RKO (cell line): ENCODE data around the gene AAGAB.

Experiments
- DNase-seq: peaks from one replicate; pipeline ENCODE4 v3.0.0-alpha.2; 2016; ENCODE audit warnings: low spot score

The AAGAB gene

GRCh38 chr15:67187351-67187854 is 67.1 kb downstream of the AAGAB start:
- DNase-seq = no peak

DNA sequence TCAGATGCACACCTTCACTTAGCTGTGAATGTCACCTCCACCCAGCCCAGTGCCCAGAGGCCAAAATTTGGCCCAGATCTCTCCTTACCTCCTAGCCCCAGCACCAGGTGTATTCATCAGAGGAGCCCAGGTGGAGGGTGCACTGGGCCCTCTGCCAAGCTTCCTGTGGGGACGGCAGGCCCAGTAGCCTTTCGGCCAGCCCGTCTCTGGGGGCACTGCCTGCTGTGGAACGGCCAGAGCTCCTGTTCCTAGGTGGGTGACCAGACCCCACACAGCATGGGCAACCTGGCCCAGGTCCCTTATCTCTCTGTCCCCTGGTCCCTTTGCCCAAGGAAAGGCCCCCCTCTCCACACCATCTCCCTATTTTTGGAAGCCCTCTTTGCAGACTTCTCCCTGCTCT is 67.8 kb downstream of the AAGAB start:
- no peak for DNase-seq

- DNase-seq = no peak
Observed at GRCh38 chr15:67186226-67186649, 68.2 kb downstream of the AAGAB start.

- no peak for DNase-seq
Observed at GRCh38 chr15:67185621-67186225, 68.7 kb downstream of the AAGAB start.

DNA sequence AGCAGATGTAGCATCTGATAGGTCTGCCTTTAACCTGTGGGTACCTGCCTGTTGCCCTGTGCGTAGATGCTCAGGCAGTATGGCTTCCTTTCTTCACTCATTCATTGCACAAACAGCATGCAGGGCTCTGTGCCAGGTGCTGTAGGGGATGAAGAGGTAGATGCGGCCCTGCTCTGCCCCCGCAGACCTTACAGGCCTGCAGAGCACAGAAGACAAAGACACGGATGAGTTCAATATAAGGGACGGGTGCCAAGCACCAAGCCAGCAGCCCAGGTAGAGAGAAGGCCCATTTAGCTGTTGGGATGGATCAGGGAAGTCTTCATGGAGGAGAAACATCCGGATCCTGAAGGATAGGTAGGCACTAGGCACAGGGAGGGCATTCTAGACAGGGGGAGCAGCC is 69.4 kb downstream of the AAGAB start:
- DNase-seq = no peak

GRCh38 chr15:67184208-67184925 is 70.1 kb downstream of the AAGAB start:
- DNase-seq = no peak

DNA sequence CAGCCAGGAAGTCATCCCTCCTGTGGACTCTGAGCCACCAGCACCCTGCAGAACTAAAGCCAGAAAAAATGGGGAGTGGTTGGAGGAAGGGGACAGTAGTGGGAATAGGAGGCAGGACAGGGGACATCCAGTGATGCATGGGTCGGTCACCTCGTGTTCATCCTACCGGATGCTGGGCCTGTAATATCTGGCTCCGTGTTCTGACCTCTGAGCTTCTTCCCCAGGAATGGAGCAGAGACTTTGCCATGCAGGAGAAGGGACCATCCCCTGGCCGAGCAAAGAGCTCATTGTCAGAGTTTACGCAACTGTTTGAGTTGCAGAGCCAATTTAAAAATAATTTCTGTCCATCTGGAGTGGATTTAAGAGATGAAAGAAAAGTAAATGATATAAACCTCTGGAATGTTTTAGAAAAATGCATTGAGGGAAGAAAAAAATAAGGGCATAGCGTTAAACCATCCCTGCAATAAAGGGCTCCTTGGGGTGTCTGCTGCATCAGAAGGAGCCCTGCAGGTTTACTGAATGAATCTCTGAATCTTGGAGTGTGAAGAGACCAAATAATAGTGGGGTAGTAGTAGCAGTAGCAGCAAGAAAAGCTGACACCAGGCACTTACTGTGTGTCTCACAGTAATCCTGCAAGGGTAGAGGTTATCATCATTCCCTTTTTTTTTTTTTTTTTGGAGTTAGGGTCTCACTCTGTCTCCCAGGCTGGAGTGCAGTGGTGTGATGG is 70.9 kb downstream of the AAGAB start:
- no peak for DNase-seq

DNA sequence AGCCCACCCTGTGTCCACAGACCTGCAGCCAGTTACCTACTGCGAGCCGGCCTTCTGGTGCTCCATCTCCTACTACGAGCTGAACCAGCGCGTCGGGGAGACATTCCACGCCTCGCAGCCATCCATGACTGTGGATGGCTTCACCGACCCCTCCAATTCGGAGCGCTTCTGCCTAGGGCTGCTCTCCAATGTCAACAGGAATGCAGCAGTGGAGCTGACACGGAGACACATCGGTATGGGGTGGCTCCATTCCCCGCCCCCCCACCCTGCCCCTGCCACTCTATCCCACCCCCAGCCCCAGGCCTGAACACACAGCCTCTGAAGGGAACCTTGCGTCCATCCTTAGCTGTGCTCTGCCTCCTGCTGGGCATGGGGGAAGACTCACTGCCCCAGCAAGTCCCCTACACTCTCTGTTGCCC is 73.2 kb downstream of the AAGAB start:
- no peak for DNase-seq

GRCh38 chr15:67180514-67181191 is 73.8 kb downstream of the AAGAB start:
- no peak for DNase-seq

- no peak for DNase-seq
Observed at GRCh38 chr15:67180035-67180434, 74.4 kb downstream of the AAGAB start.

GRCh38 chr15:67179411-67179995 is 75.0 kb downstream of the AAGAB start:
- DNase-seq = no peak

DNA sequence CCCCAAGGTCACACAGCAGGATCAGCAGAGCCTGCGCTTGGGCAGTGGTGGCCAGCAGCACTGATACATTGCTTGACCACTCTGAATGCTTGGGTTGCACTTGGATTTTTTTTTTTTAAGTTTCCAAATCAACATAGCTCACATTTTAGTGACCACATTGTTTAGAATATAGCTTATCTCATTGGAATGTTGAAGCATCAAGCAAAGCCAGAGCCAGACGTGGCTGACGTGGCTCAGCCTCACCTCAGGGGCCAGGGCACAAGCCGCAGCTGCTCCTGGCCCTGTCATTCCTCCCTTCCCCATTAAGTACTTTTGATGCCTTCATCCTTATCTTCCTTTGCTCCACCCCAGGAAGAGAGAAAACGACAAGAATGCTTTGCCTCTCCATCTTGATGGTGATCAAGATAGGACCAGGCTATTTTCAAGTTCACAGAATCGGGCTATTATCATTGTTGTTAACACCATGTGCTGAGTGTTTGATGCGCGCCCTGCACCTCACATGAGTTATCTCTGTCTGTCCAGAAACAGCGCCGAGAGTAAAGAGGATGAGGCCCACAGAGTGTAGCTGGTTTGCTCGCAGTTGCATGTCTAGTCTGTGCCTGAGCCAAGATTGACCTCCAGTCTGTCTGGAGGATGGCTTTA is 75.8 kb downstream of the AAGAB start:
- peak; percentile 66 for DNase-seq

GRCh38 chr15:67177752-67178151 is 76.7 kb downstream of the AAGAB start:
- no peak for DNase-seq

DNA sequence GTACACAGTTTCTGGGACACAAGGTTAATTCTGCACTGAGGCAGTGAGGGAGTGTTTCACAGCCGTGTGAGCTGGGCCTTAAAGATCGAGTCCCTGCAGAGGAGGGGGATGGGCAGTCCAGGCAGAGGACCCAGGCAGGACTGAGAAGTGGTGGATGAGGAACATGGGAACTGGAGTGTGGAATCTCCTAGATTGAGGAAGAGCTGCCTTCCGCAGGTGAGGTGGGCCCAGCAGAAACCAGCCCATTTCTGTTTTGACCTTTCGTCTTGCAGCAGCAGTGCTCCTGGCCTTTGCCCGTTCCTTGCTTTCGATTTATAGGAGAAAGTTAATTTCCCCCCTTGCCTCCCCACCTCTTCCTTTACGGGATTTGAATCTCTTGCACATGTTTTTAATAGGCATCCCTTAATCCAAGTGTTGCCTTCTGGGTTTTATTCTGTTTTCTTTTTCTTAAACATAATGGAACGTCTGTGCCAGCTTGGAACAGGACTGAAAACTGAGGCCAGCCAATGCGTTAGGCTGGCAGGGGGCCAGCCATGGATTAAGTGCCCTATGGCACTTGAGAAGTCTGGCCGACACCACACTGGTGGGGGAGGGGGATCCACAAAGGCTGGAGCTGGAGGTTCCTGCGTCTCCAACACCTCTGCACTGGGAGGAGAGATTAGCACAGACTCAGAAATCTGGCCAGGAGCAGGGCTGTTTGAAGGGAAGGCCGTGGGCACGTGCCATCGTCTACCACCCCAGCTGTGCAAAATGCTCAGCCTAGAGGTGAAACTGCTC is 78.1 kb downstream of the AAGAB start:
- no peak for DNase-seq

- DNase-seq = no peak
Observed at GRCh38 chr15:67175643-67176071, 78.8 kb downstream of the AAGAB start.

DNA sequence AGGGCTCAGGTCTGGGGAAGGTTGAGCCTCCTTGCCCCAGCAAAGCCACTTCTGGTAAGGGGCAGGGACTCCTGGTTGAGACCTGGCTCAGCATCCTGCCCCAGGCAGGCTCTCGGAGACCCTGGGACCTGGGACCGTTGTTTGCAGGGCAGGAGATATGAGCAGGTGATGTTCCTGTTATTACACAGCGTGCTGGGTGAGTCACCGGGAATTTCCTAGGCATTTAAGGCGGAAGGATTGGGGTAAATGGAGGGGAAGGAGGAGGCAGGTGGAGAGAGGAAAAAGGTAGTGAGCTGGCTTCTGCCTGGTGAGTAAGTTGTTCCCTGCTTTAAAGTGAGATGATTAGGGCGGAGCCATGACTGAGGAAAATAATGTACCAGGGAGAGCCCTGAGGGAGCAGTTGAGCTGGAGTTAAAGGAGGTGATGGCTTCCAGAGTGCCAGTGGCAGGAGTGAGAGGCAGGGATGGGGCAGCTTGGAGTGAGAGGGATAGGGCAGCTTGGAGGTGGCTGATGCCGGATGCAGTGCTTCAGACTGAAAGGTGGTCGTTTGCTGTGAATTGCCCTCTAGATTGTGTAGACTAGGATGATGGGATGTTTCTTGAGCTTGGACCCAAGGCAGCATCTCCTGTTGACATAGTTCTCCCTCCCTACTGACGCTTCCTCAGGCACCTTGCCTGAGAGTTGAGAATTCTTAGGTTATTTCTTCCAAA is 79.4 kb downstream of the AAGAB start:
- no peak for DNase-seq

DNA sequence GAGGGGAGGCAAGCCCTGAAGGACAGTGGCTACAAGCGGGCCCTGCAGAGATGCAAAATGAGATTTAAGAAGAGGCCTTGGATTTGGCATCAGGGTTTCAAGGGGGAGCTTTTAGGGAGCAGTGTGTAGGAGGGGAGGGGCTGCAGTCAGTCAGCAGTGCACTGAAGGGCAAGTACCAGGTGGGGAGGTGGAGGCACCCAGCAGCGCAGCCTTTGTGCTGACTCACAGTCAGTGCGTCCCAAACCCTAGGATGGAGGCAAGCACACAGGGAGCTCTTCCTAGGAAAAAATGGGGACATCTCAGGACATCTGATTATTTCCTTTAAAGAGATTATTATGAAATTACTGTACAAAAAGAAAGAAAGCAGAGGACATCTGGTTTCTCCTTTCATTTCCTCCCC is 80.0 kb downstream of the AAGAB start:
- no peak for DNase-seq

- no peak for DNase-seq
Observed at GRCh38 chr15:67173786-67174185, 80.7 kb downstream of the AAGAB start.

- no peak for DNase-seq
Observed at GRCh38 chr15:67173005-67173404, 81.5 kb downstream of the AAGAB start.

GRCh38 chr15:67172172-67172571 is 82.3 kb downstream of the AAGAB start:
- DNase-seq = no peak
